H1 (cell line): Measurements from ENCODE around the gene AQP12A. TPM values are rescaled to one million over a fixed set of nuclear protein-coding genes. Genes with fewer than 3 reads are reported as not detected.

Experiments used
- CTCF ChIA-PET: fragments of 300-600 bp; sonication (Branson Sonifier 250); formaldehyde crosslinking; loops from one replicate; lab custom pipeline; 2021; ENCODE audit not compliant: partially characterized antibody; lab: Charles Lee
- POLR2A ChIA-PET: fragments of 300-600 bp; sonication (Branson Sonifier 250); formaldehyde crosslinking; loops from one replicate; lab custom pipeline; 2021; ENCODE audit warnings: inconsistent platforms; ENCODE audit not compliant: partially characterized antibody; lab: Charles Lee
- DNase-seq, 2 experiments: peaks; one replicate each; pipeline versions ENCODE4 v3.0.0 to v3.0.0-alpha.2; 2010 to 2022; ENCODE audit warnings: low spot score in 2 of 2, low read depth in 1 of 2, mixed read lengths in 1 of 2
- FAIRE-seq: peaks from 2 replicates; lab custom pipeline; 2011; peaks lifted over from hg19 to GRCh38; lab: Jason Lieb, UNC
- H2AFZ ChIP-seq: 2 replicates; pipeline ENCODE4 v1.8.1; 2012; ENCODE audit warnings: low read length, inconsistent platforms
- H2AK5ac ChIP-seq: 2 replicates; pipeline ENCODE4 v1.6.1; 2013; ENCODE audit warnings: low read depth, low read length
- H2BK120ac ChIP-seq: replicated peaks from 2 replicates; pipeline ENCODE3; 2013; ENCODE audit warnings: low read depth, low read length, inconsistent platforms
- H2BK12ac ChIP-seq: 2 replicates; pipeline ENCODE4 v1.6.1; 2013; ENCODE audit warnings: low read depth, low read length
- H2BK15ac ChIP-seq: 2 replicates; pipeline ENCODE4 v1.6.1; 2013; ENCODE audit warnings: low read length
- H2BK20ac ChIP-seq: 2 replicates; pipeline ENCODE4 v1.6.1; 2013; ENCODE audit warnings: low read length
- H2BK5ac ChIP-seq: 2 replicates; pipeline ENCODE4 v1.6.1; 2013; ENCODE audit warnings: low read depth, low read length
- H3K14ac ChIP-seq: 2 replicates; pipeline ENCODE4 v1.6.1; 2013; ENCODE audit warnings: inconsistent platforms; ENCODE audit not compliant: insufficient read length
- H3K18ac ChIP-seq: 2 replicates; pipeline ENCODE4 v1.6.1; 2013; ENCODE audit warnings: low read length; ENCODE audit errors: extremely low read depth
- H3K23ac ChIP-seq: 2 replicates; pipeline ENCODE4 v1.6.1; 2013; ENCODE audit warnings: inconsistent platforms; ENCODE audit not compliant: insufficient read length
- H3K23me2 ChIP-seq: 2 replicates; pipeline ENCODE4 v1.6.1; 2013; ENCODE audit warnings: low read depth, low read length
- H3K27ac ChIP-seq: 2 replicates; pipeline ENCODE4 v1.6.1; 2011; ENCODE audit warnings: low read depth, low read length, inconsistent platforms
- H3K27me3 ChIP-seq, 4 experiments: replicated peaks in 1 of 4; 1 replicate in 1 of 4; 2 replicates in 3 of 4; pipeline versions ENCODE4 v1.6.1 to v1.8.1; 2011 to 2013; ENCODE audit warnings: low read length in 3 of 4, mild to moderate bottlenecking in 3 of 4, inconsistent platforms in 2 of 4, mixed read lengths in 2 of 4, moderate library complexity in 1 of 4; ENCODE audit not compliant: control insufficient read depth in 3 of 4, insufficient read depth in 3 of 4; ENCODE audit errors: extremely low read depth in 1 of 4
- H3K36me3 ChIP-seq, 4 experiments: 2 replicates each; pipeline versions ENCODE4 v1.6.1 to v1.8.1; 2011 to 2013; ENCODE audit warnings: mild to moderate bottlenecking in 4 of 4, low read length in 3 of 4, moderate library complexity in 2 of 4, control low read depth in 1 of 4, inconsistent platforms in 1 of 4; ENCODE audit not compliant: insufficient read depth in 4 of 4, control insufficient read depth in 2 of 4
- H3K4ac ChIP-seq: replicated peaks from 2 replicates; pipeline ENCODE3; 2013; ENCODE audit warnings: low read length, low read depth, mixed read lengths, inconsistent platforms; ENCODE audit not compliant: insufficient read length
- H3K4me1 ChIP-seq, 4 experiments: replicated peaks in 1 of 4; 1 replicate in 1 of 4; 2 replicates in 3 of 4; pipeline versions ENCODE4 v1.6.1 to v1.8.1; 2011 to 2013; ENCODE audit warnings: low read length in 3 of 4, inconsistent platforms in 2 of 4, mixed read lengths in 1 of 4; ENCODE audit not compliant: insufficient read depth in 4 of 4, control insufficient read depth in 3 of 4
- H3K4me2 ChIP-seq, 2 experiments: 2 replicates each; pipeline versions ENCODE4 v1.6.1 to v1.8.1; 2011 to 2013; ENCODE audit warnings: low read depth in 2 of 2, low read length in 2 of 2, control low read depth in 1 of 2, inconsistent platforms in 1 of 2, mild to moderate bottlenecking in 1 of 2; ENCODE audit not compliant: insufficient read depth in 1 of 2
- H3K4me3 ChIP-seq, 4 experiments: fragments of 200-600, 300-600 bp in 1 of 4; sonication (generic), shearing (Covaris generic), sonication (Bioruptor Twin) in 1 of 4; 2 replicates each; pipeline versions ENCODE4 v1.5.1 to v1.8.1; 2011 to 2016; ENCODE audit warnings: low read length in 4 of 4, low read depth in 3 of 4, control low read depth in 2 of 4, inconsistent platforms in 2 of 4, mild to moderate bottlenecking in 2 of 4, mixed read lengths in 1 of 4, moderate library complexity in 1 of 4; ENCODE audit not compliant: insufficient read depth in 2 of 4; ENCODE audit errors: extremely low read depth in 1 of 4
- H3K56ac ChIP-seq: replicated peaks from 2 replicates; pipeline ENCODE3; 2013; ENCODE audit warnings: low read depth, mild to moderate bottlenecking, mixed read lengths, low read length, inconsistent platforms; ENCODE audit not compliant: insufficient read length
- H3K79me1 ChIP-seq: 2 replicates; pipeline ENCODE4 v1.6.1; 2013; ENCODE audit warnings: low read depth, low read length, control low read depth
- H3K79me2 ChIP-seq, 2 experiments: 2 replicates each; pipeline versions ENCODE4 v1.6.1 to v1.8.1; 2012 to 2013; ENCODE audit warnings: low read length in 2 of 2, mild to moderate bottlenecking in 2 of 2, inconsistent platforms in 1 of 2; ENCODE audit not compliant: insufficient read depth in 2 of 2, control insufficient read depth in 1 of 2
- H3K9ac ChIP-seq, 4 experiments: replicated peaks in 1 of 4; 1 replicate in 1 of 4; 2 replicates in 3 of 4; pipeline versions ENCODE4 v1.6.1 to v1.8.1; 2011 to 2013; ENCODE audit warnings: low read depth in 3 of 4, low read length in 3 of 4, control low read depth in 2 of 4, mild to moderate bottlenecking in 2 of 4, moderate library complexity in 2 of 4, inconsistent platforms in 1 of 4; ENCODE audit errors: extremely low read depth in 1 of 4
- H3K9me3 ChIP-seq, 2 experiments: 2 replicates each; pipeline versions ENCODE4 v1.6.1 to v1.8.1; 2012 to 2013; ENCODE audit warnings: mild to moderate bottlenecking in 2 of 2, moderate library complexity in 2 of 2, control low read depth in 1 of 2, inconsistent platforms in 1 of 2, low read depth in 1 of 2, low read length in 1 of 2, mixed read lengths in 1 of 2; ENCODE audit not compliant: insufficient read depth in 2 of 2
- H4K20me1 ChIP-seq, 2 experiments: replicated peaks in 1 of 2; 2 replicates each; pipeline versions ENCODE3 to v1.8.1; 2011 to 2013; ENCODE audit warnings: inconsistent platforms in 2 of 2, low read length in 2 of 2, mild to moderate bottlenecking in 1 of 2; ENCODE audit not compliant: insufficient read depth in 2 of 2, control insufficient read depth in 1 of 2
- H4K5ac ChIP-seq: 2 replicates; pipeline ENCODE4 v1.6.1; 2013; ENCODE audit warnings: low read length, low read depth, mixed read lengths, inconsistent platforms; ENCODE audit not compliant: insufficient read length
- H4K8ac ChIP-seq: 2 replicates; pipeline ENCODE4 v1.8.0; 2013; ENCODE audit warnings: mild to moderate bottlenecking, moderate library complexity, low read length, inconsistent platforms; ENCODE audit not compliant: insufficient read depth; ENCODE audit errors: extremely low read depth
- H4K91ac ChIP-seq: replicated peaks from 2 replicates; pipeline ENCODE3; 2013; ENCODE audit warnings: low read length, mixed read lengths, inconsistent platforms; ENCODE audit not compliant: insufficient read length
- BRCA1 ChIP-seq: IDR thresholded peaks from 2 replicates; pipeline ENCODE4 v1.6.1; 2012; ENCODE audit warnings: low read depth, low read length, improper control_type of control experiment
- CREB1 ChIP-seq: IDR thresholded peaks from 2 replicates; pipeline ENCODE4 v1.6.1; 2012; ENCODE audit warnings: inconsistent platforms
- CTCF ChIP-seq, 3 experiments: IDR thresholded peaks; 1 replicate in 2 of 3; 2 replicates in 1 of 3; pipeline versions ENCODE4 v1.5.1 to v1.6.1; 2011; ENCODE audit warnings: low read length in 3 of 3, mild to moderate bottlenecking in 3 of 3, inconsistent platforms in 2 of 3, low read depth in 1 of 3, moderate library complexity in 1 of 3; ENCODE audit not compliant: insufficient read depth in 1 of 3; ENCODE audit errors: control extremely low read depth in 1 of 3
- E2F6 ChIP-seq: IDR thresholded peaks from 2 replicates; pipeline ENCODE4 v1.6.1; 2012; ENCODE audit warnings: inconsistent platforms
- EP300 ChIP-seq, 2 experiments: IDR thresholded peaks; 1 replicate in 1 of 2; 2 replicates in 1 of 2; pipeline ENCODE4 v1.6.1; 2011 to 2012; ENCODE audit warnings: low read depth in 2 of 2, low read length in 2 of 2, mild to moderate bottlenecking in 2 of 2, borderline replicate concordance in 1 of 2, inconsistent platforms in 1 of 2, moderate library complexity in 1 of 2
- GABPA ChIP-seq: IDR thresholded peaks from 2 replicates; pipeline ENCODE4 v1.6.1; 2011; ENCODE audit warnings: mild to moderate bottlenecking, low read length, moderate library complexity, borderline replicate concordance; ENCODE audit not compliant: insufficient read depth
- HDAC6 ChIP-seq: IDR thresholded peaks from one replicate; pipeline ENCODE4 v1.7.1; 2012; ENCODE audit warnings: low read depth, mild to moderate bottlenecking, inconsistent platforms, low read length, moderate library complexity
- RFX5 ChIP-seq: IDR thresholded peaks from 2 replicates; pipeline ENCODE4 v1.6.1; 2011; ENCODE audit warnings: low read depth, low read length, improper control_type of control experiment, borderline replicate concordance
- TBP ChIP-seq: IDR thresholded peaks from 2 replicates; pipeline ENCODE4 v1.6.1; 2011; ENCODE audit warnings: low read depth, low read length, improper control_type of control experiment
- ZNF274 ChIP-seq: IDR thresholded peaks from 2 replicates; pipeline ENCODE4 v1.7.0; 2012; ENCODE audit warnings: low read length, borderline replicate concordance; ENCODE audit errors: extremely low read depth
- WGBS, 2 experiments: shearing (Covaris generic) in 1 of 2; methylation state at CpG; one replicate each; pipeline versions ENCODE4 v1.1.6 to v1.1.7; 2013 to 2015; ENCODE audit warnings: low lambda C conversion rate in 2 of 2, mixed read lengths in 2 of 2, inconsistent platforms in 1 of 2, low coverage in 1 of 2, missing lambda C conversion rate in 1 of 2; ENCODE audit not compliant: insufficient replicate concordance in 2 of 2, insufficient coverage in 1 of 2, insufficient read length in 1 of 2; ENCODE audit errors: extremely low coverage in 1 of 2, missing lambda C conversion rate in 1 of 2; 5-methylcytosine and 5-hydroxymethylcytosine counted together
- polyA plus RNA-seq, 7 experiments: library from polyadenylated mRNA; depleted of rRNA in 3 of 7; stranded (reverse) in 5 of 7; unstranded in 2 of 7; fragments of >200 nt in 5 of 7; fragments of 200-250 nt in 2 of 7; gene quantifications; 1 replicate in 5 of 7; 2 replicates in 1 of 7; 4 replicates in 1 of 7; pipeline versions ENCODE4 v1.2.1 to v1.2.3, GENCODE V29; 2011 to 2013; ENCODE audit warnings: missing spikeins in 2 of 7, mixed read lengths in 2 of 7
- total RNA-seq: library from RNA; stranded (reverse); fragmentation: NEBNext Ultra II Directional; extraction: Animal tissue kit (Norgen Biotek cat#: 25700); gene quantifications from 2 replicates; pipeline ENCODE4 v1.2.1, GENCODE V29; 2021

The AQP12A gene
- total and polyA plus RNA-seq, 2 of the 8 experiments (the other 6 are each of a cell fraction or from before 2014, with no cell fraction given) = not detected

GRCh38 chr2:240672701-240673190 is 18.9 kb upstream of the AQP12A start:
- Histone ChIP-seq H4K8ac (no peak overlapping the region), H3K36me3 (no peaks in the 10 kb centered on the region), H3K79me1 (no peaks in the 10 kb centered on the region), H3K23ac (no peak overlapping the region), H3K4me1 (no peaks in the 10 kb centered on the region), H3K14ac (no peak overlapping the region), H3K56ac (no peak overlapping the region), H4K91ac (no peak overlapping the region), H2AK5ac (no peak overlapping the region), H3K4me2 (peak overlapping the region; percentile 17 to 38; a peak in 2 of 4 replicates), H3K9me3 (no peaks in the 10 kb centered on the region), H3K79me2 (no peaks in the 10 kb centered on the region), H3K27ac (no peak overlapping the region), H2BK12ac (no peak overlapping the region), H4K20me1 (no peaks in the 10 kb centered on the region), H3K27me3 (0 out of 7 replicates have a peak, but pooled peaks cover 0 to 6% (median 0%) of the 10 kb centered on the region in 4 experiments), H4K5ac (no peak overlapping the region), H2AFZ (no peak overlapping the region), H2BK5ac (no peak overlapping the region), H2BK15ac (no peak overlapping the region)
- ChIA-PET POLR2A (no interaction called here), CTCF (interaction anchor here (0.6 to 0.7 kb wide), 4 partner anchors 46 to 624 kb away, joined by 3 to 4 read pairs (median 4); no protein-coding TSS in a partner anchor)
- 77% methylated on average over 50 of the region's 55 CpGs; no CpG with 5 or more reads in 1 of the 2 experiments for WGBS, 2 experiments
- no peak for FAIRE-seq
- peak in 1 of 2 experiments; percentile 52 for DNase-seq
- TF ChIP-seq RFX5 (no peak), EP300 (IDR thresholded peaks at IDR 0.05; ENCODE audit: borderline replicate concordance in 1 of 2, low read depth in 2 of 2, low read length in 2 of 2) (no peak), E2F6 (0 out of 2 replicates have a peak, but pooled peaks have one; percentile 14), ZNF274 (no peak), CTCF (IDR thresholded peaks at IDR 0.05; ENCODE audit: control extremely low read depth in 1 of 3, insufficient read depth in 1 of 3, low read depth in 1 of 3, low read length in 3 of 3) (no peak), GABPA (peak; percentile 45; the same call in 1 of the 2 replicates), BRCA1 (no peak), HDAC6 (no peak), TBP (no peak), CREB1 (no peak)
- TF ChIP-seq, all 59 proteins: peak for 2
- Histone ChIP-seq H2BK120ac (no peak overlapping the region), H2BK20ac (no peak overlapping the region), H3K4me3 (no peak overlapping the region; a peak in 1 of 8 replicates), H3K9ac (no peak overlapping the region), H3K18ac (no peak overlapping the region), H3K4ac (no peak overlapping the region), H3K23me2 (peaks cover 2% of the 10 kb centered on the region; the same call in 1 of the 2 replicates)
